ENCODE measurements around the gene STX18.

GRCh38 chr4:4417886-4418285 lies 124.0 kb downstream of the STX18 start:
- no peak for TF ChIP-seq ZNF274 (IDR thresholded peaks at IDR 0.05; ENCODE audit: low read depth, low read length)
- TF ChIP-seq SUZ12 (IDR thresholded peaks at IDR 0.05; ENCODE audit: extremely low read depth, insufficient read depth, insufficient read length), result no peak

All from NT2/D1 (cell line).